Osteocyte (in vitro differentiated cells): Measurements from ENCODE around the gene ZBTB9. TPM values are rescaled to one million over a fixed set of nuclear protein-coding genes. Genes with fewer than 3 reads are reported as not detected.
A peak's percentile ranks its signal among the peaks of the same experiment; 100 is the strongest.

ENCODE experiments used
- DNase-seq: peaks from one replicate; pipeline ENCODE4 v3.0.0; 2021; ENCODE audit warnings: mixed read lengths; ENCODE audit not compliant: unreplicated experiment; ENCODE audit errors: extremely low spot score
- H3K27ac Mint-ChIP-seq: one replicate; pipeline ENCODE4 v1.8.0; 2021; ENCODE audit warnings: mild to moderate bottlenecking, mixed read lengths; ENCODE audit not compliant: unreplicated experiment
- H3K27me3 Mint-ChIP-seq: one replicate; pipeline ENCODE4 v1.8.0; 2021; ENCODE audit warnings: mixed read lengths; ENCODE audit not compliant: unreplicated experiment
- H3K36me3 Mint-ChIP-seq: one replicate; pipeline ENCODE4 v1.8.0; 2021; ENCODE audit warnings: mixed read lengths; ENCODE audit not compliant: unreplicated experiment
- H3K4me1 Mint-ChIP-seq: one replicate; pipeline ENCODE4 v1.8.0; 2021; ENCODE audit warnings: mixed read lengths; ENCODE audit not compliant: unreplicated experiment
- H3K4me3 Mint-ChIP-seq: one replicate; pipeline ENCODE4 v1.8.0; 2021; ENCODE audit warnings: mild to moderate bottlenecking, moderate library complexity, mixed read lengths; ENCODE audit not compliant: unreplicated experiment
- H3K9me3 Mint-ChIP-seq: one replicate; pipeline ENCODE4 v1.8.0; 2021; ENCODE audit warnings: mixed read lengths; ENCODE audit not compliant: unreplicated experiment
- total RNA-seq: library from RNA; stranded (reverse); gene quantifications from 2 replicates; pipeline ENCODE4 v1.2.1, GENCODE V29; 2021
- TF ChIP-seq, protein P1 (sequence below): fragments of 200-600 bp; sonication (generic); IDR thresholded peaks from 2 replicates; pipeline ENCODE4 v1.5.0; 2021; ENCODE audit warnings: antibody characterized with exemption, mild to moderate bottlenecking, moderate library complexity

Gene ZBTB9
- total RNA-seq, 1 donor from 2014 or later = 7.0 TPM

DNA sequence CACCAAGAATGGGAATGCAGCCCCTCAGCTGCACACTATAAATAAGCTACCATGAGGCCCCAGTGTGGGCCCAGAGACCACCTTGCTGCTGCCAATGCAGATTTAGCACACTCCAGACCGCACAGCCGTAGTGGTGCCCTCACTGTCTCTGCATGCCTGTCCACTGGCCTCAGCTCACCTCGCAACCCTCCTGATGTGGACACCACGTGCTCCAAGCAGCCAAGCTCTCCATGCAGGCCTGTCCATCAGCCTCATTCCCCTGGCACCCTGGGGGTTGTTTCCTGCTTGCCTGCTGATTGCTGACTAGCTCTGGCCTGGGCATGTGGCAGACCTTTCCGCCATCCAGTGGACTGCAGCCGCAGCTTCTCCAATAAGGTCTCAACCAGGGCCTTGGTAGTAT is 36.2 kb downstream of the ZBTB9 start:
- TF ChIP-seq, protein P1, sequence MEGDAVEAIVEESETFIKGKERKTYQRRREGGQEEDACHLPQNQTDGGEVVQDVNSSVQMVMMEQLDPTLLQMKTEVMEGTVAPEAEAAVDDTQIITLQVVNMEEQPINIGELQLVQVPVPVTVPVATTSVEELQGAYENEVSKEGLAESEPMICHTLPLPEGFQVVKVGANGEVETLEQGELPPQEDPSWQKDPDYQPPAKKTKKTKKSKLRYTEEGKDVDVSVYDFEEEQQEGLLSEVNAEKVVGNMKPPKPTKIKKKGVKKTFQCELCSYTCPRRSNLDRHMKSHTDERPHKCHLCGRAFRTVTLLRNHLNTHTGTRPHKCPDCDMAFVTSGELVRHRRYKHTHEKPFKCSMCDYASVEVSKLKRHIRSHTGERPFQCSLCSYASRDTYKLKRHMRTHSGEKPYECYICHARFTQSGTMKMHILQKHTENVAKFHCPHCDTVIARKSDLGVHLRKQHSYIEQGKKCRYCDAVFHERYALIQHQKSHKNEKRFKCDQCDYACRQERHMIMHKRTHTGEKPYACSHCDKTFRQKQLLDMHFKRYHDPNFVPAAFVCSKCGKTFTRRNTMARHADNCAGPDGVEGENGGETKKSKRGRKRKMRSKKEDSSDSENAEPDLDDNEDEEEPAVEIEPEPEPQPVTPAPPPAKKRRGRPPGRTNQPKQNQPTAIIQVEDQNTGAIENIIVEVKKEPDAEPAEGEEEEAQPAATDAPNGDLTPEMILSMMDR = no peak
- no peak for DNase-seq
- Mint-ChIP-seq H3K27me3 (peaks cover 28% of the 10 kb centered on the region), H3K27ac (no peak overlapping the region), H3K4me3 (no peak overlapping the region), H3K4me1 (peaks cover 3% of the 10 kb centered on the region), H3K9me3 (no peaks in the 10 kb centered on the region), H3K36me3 (no peaks in the 10 kb centered on the region)

DNA sequence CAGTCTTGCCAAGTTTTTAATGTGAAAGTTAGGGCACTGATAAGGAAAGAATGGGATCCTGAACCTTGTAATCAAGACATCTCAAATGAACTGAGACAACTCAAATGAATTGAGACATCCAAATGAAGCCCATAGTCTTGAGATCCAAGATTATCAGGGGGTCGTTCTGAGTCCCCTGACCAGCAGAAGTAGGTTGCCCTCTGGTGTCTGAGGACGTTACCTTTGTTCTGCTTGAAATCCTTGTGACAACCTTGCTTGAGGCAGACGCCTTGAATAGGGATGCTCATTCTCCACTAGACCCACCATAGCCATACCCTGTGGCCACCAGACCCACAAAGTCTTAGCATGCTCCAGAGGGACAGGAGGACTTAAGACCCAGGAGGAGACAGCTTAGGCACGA is 37.7 kb downstream of the ZBTB9 start:
- no peaks in the 10 kb centered on the region for H3K9me3 Mint-ChIP-seq
- H3K36me3 Mint-ChIP-seq = no peaks in the 10 kb centered on the region
- TF ChIP-seq, protein P1 = peak; percentile 8

DNA sequence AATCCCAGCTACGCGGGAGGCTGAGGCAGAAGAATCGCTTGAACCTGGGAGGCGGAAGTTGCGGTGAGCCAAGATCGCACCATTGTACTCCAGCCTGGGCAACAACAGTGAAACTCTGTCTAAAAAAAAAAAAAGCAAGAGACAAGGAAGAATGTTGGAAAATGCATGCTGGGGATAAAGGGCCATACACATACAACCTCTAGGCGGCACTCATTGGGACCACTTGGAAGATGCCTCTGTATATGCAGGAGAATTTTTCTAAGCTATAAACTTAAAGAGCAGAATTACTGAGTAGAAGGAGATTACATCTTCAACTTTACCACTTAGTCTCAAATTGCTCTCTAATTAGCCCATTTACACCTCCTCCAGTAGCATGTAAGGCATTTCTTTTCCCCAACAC is 42.8 kb downstream of the ZBTB9 start:
- Mint-ChIP-seq H3K4me1 (no peaks in the 10 kb centered on the region), H3K27ac (no peak overlapping the region), H3K27me3 (peaks cover 32% of the 10 kb centered on the region), H3K36me3 (no peaks in the 10 kb centered on the region), H3K4me3 (no peak overlapping the region), H3K9me3 (no peaks in the 10 kb centered on the region)
- TF ChIP-seq, protein P1 = no peak
- no peak for DNase-seq

More for the DNA sequence above, 37.7 kb downstream of the ZBTB9 start:
- Mint-ChIP-seq H3K4me3 (no peak overlapping the region), H3K4me1 (peaks cover 3% of the 10 kb centered on the region), H3K27me3 (peaks cover 35% of the 10 kb centered on the region), H3K27ac (no peak overlapping the region)
- DNase-seq = no peak

DNA sequence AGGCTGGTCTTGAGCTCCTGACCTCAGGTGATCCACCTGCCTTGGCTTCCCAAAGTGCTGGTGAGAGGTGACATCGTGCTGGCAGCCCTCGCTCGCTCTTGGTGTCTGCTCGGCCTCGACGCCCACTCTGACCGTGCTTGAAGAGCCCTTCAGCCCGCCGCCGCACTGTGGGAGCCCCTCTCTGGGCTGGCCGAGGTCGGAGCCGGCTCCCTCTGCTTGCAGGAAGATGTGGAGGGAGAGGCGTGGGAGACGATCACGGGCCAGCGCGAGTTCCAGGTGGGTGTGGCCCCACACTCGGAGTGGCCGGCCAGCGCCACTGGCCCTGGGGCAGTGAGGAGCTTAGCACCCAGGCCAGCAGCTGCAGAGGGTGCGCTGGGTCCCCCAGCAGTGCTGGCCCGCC is 48.1 kb downstream of the ZBTB9 start:
- Mint-ChIP-seq H3K27ac (no peak overlapping the region), H3K9me3 (peaks cover 4% of the 10 kb centered on the region), H3K36me3 (no peaks in the 10 kb centered on the region), H3K4me3 (no peak overlapping the region), H3K27me3 (peaks cover 28% of the 10 kb centered on the region), H3K4me1 (no peaks in the 10 kb centered on the region)
- DNase-seq = no peak
- TF ChIP-seq, protein P1 = no peak

DNA sequence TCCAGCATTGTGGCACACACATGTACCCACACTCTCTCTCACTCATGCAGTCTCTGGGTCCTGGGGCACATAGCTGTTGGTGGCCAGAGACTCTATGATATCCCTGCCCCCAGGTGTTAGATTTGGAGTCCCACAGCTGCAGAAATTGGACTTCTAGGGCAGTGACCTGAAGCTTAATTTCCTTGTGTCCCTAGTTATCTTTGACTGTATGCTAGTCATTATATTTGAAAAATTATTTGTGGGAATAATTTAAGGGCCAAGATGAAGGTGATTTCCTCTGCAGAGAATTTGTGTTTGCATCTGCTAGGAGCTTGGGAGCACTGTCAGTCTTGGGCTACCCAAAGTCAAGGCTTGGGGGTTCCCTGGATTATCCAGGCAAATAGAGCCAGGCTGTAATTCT is 50.1 kb downstream of the ZBTB9 start:
- peaks cover 23% of the 10 kb centered on the region for H3K27me3 Mint-ChIP-seq
- H3K9me3 Mint-ChIP-seq = peaks cover 4% of the 10 kb centered on the region
- no peak overlapping the region for H3K4me3 Mint-ChIP-seq
- DNase-seq = no peak
- TF ChIP-seq, protein P1 = no peak
- no peak overlapping the region for H3K27ac Mint-ChIP-seq
- no peaks in the 10 kb centered on the region for H3K4me1 Mint-ChIP-seq
- H3K36me3 Mint-ChIP-seq = no peaks in the 10 kb centered on the region
